NCI-H2196 treated with DMSO at 0.1 percent for 48 hours (cell line): ENCODE results near the gene PSMC1.
A peak's percentile ranks its signal among the peaks of the same experiment; 100 is the strongest.

Experiments
- DNase-seq: peaks from one replicate; lab custom pipeline; 2025; ENCODE audit not compliant: unreplicated experiment; lab: John Stamatoyannopoulos, UW

PSMC1 gene

DNA sequence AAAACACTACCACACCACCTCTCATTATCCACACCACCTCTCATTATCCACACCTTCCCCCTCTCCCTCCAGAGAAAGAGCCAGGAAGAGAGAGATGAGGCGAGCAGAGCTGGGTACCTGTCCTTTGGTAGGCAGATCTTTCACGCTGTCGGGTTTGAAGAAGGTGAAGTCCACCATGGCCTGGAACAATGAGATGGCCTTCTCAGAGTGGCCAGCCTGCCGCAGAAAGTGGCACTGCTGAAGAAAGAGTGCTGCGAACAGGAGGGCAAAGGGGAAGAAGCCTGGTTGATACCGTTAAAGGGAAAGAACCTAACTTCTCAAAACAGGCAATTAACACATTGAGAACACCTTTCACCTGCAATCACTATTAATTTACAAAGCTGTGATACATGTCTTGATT, 44.8 kb downstream of the PSMC1 start:
- no peak for DNase-seq

DNA sequence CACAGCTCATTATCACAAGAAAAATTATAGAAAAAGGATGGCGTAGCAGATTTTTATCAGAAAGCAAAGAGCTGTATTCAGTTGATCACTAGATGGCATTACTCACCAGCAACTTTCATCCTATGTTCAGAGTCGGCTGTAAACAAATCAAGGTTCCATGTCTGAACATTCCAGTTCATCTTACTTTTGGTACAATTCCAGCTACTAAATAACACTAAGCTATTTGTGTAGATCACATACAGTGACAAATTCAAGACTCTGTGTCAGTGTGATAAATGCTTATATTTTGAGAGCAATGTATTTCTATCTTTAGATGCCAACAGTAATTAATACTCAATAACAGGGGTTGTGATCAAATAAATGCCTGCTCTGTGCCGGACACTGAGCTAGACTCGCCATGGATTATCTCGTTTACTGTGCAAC, 45.3 kb downstream of the PSMC1 start:
- peak; percentile 16 for DNase-seq

DNA sequence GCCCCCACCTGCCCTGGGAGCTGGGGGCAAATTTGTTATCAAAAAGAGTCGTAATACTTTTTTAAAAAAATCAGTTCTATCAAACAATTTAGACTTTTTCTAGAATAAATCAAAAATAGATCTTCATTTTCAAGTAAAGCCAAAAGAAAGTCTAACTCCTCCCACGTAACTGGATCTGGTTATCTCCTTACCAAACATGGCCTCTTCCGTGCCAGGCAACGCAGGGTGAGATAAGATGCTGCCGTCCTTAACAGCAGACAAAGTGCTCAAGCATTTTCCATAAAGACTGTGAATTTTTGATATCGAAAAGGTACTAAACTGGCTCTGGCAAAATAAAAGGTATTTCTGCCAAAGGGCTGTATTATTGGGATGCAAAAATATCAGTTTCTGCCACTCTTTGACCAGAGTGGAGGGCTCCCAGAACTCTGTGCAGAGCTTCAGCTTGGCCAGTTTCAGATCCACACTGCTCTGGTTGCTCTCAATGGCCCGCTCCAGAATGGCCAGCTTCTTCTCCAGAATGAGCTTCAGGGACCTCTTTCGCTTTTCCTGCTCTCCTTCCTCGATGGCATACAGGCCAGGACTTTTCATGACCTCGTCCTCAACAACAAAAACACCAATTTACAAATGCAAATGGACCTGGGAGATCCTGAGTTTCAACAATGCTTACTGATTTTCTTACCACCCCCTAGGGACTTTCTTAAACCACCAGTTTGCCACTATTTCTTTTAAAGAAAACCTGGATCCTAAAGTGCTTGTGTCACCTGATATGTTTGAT, 46.4 kb downstream of the PSMC1 start:
- no peak for DNase-seq

DNA sequence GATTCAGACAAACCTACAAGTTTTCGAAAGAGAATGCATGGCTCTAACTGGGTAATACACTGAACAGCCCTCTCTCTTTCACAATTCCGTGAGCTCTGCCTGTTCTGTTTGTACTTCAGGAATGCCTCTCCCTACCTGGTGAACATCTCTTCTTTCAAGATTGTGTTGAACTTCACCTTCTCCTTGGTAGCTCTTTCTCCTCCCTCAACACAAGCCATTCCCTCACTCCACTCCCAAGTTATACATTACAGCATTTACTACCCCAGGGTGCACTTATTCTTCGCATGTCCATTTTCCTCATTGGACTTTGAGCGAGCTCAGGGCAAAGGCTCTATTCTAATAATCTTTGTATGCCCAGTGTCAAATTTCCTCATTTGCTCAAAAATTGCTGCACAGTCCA, 47.1 kb downstream of the PSMC1 start:
- DNase-seq, result no peak

DNA sequence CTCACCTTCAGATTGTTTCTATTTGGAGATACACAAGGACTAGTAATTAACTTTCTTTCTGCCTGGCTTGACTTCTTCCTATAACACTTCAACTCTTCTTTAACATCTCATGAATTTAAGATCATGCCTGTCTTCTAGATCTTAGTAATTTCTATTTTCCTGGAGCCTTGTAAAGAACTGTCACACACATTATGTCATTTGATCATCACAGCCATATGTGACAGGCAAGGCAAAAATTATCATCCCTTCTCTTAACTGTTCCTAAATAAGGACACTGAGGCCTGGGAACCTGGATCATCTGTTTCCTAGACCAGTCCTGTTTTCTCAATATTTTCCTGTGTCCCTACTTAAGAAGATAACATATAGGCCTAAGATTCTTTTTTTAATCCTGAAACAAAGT, 48.1 kb downstream of the PSMC1 start:
- DNase-seq, result no peak

DNA sequence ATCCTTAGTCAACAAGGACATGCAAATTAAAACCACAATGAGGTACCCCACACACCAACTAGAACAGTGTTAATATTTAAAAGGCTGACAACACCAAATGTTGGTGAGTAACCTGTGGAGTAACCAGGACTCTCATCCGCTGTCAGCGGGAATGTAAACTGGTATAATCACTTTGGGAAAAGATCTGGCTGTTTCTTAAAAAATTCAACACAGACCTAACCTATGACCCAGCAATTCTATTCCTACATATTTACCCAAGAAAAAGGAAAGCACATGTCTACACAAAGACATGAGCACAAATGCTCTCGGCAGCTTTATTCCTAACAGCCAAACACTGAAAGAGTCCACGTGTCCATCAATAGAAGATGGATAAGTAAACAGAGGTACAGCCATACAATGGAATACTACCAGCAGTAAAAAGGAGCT, 48.8 kb downstream of the PSMC1 start:
- DNase-seq, result no peak

DNA sequence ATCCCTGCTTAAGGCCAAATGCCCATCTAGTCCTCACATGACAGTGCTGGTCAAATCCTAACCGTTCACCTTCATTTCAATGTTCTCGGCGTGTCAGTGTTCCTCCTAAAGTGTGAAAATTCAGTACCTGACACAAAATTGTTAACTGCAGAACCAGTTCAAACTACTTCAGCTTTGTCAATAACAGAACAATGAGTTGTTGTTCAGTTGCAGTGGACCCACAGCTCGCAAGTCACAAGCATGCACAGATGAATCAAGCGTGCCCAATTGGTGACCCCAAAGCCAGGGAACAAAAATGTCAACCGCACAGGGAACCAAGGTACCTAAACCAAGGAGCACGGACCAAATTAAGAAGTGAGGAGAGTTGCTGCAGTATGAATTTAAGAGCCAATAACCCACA, 52.2 kb downstream of the PSMC1 start:
- DNase-seq, result no peak

DNA sequence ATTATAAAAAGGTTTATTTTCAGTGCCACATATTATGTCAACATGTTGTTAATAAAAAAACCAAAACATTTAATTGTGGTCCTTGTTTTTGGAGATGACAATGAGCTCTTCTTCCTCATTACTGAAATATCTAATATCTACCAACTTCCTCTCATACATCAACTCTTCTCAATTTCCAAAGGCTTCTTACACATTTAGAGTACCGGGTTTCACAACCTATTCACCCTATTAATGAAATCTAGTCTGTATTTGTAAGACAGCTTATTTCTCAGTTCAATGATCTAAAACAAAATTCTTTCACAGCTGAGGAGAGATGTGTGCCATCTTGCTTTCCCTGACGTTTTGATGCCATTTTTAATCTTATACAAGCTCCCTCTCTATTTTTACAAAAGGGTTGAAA, 60.9 kb downstream of the PSMC1 start:
- DNase-seq, result no peak

DNA sequence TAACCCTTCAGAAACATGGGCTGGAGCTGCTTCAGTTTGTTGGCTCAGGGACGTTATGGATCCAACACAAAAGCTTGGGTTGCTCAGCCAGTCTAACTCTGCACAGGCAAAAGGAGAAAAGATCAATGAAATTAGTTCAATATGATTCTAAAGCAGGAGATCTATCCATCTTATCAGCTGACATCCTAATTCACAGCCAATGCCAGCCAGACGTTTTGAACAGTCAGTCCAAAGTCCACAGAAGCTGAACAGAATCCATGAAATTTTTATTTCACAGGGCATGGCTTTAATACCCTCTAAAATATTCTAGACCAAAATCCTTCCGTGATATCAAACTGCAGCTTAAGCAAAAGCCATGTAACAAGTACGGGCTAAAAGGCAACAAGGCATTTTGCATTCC, 61.7 kb downstream of the PSMC1 start:
- no peak for DNase-seq

DNA sequence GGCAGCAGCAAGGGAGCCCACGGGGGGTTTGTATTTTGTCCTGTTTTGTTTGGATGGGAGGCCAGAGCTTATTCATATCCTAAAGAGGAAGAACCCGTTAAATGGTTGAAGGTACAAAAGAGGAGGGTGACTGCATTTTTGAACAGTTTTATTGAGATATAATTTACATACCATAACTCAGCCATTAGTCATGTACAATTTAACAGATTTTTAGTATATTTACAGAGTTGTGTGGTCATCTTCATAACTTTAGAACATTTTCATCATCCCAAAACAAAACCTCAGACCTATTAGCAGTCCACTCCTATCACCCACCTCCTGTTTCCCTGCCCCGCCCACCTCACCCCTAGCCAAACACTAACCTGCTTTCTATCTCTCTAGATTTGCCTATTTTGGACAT, 62.8 kb downstream of the PSMC1 start:
- DNase-seq, result no peak

DNA sequence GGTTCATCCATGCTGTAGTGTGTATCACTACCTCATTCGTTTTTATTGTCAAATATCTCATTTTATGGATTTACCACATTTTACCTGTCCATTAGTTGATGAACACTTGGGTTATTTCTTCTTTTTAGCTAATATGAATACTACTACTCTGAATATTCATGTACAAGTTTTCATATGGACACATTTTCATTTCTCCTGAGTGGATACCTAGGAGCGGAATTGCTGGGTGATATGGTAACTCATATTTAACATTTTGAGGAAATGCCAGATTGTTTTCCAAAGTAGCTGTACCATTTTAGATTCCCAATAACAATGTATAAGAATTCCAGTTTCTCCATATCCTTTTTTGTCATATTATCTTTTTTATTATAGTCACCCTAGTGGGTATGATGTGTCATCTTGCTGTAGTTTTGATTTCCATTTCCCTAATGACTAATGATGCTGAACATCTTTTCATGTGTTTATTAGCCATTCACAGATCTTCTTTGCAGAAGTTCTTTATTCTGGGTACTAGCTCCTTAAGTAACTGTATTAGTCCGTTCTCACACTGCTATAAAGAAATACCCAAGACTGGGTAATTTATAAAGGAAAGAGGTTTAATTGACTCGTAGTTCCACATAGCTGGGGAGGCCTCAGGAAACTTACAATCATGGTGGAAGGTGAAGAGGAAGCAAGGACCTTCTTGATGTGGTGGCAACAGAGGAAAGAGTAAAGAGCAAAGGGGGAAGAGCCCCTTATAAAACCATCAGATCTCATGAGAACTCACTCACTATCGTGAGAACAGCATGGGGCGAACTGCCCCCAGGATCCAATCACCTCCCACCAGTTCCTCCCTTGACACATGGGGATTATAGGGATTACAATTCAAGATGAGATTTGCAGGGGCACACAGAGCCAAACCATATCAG, 63.5 kb downstream of the PSMC1 start:
- no peak for DNase-seq

DNA sequence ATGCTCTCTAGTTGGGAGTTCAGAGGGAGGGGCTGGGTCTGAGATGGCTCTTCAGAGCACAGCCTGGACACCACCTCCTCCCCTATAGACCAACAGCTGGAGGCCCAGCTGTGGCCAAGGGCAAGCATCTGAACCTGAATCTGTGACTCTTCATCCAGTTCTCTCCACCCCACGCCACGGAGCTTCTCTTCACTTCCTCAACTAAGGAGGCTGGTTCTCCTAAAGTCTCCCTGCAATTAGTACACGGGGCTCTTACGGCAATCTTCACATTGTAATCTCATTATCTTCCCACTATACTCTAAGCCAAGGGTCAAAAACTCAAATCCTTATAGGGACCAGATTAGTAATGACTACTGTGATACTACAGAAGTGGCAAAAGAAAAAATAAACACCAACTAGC, 65.5 kb downstream of the PSMC1 start:
- DNase-seq, result no peak
